ENCODE data around the gene CEP19.

The CEP19 gene

DNA sequence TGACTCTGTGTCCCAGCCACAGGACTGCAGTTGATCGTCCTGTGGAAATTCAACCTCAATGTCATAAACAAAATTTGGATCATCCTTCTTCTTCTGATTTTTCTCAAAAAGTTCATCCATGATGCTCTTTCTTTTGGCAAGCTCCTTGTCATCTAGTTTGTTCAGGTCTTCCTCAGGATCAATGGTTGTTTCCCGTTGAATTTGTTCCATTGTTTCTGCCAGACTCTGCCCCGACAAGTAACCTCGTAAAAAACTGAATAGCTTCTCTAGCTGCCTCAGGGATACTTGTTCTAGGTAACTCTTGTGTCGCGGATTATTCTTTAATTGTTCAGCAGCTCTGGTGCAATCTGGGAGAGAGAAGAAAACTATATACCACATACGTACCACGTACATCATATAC, 4.5 kb downstream of the CEP19 start:
- no peak for DNase-seq

DNA sequence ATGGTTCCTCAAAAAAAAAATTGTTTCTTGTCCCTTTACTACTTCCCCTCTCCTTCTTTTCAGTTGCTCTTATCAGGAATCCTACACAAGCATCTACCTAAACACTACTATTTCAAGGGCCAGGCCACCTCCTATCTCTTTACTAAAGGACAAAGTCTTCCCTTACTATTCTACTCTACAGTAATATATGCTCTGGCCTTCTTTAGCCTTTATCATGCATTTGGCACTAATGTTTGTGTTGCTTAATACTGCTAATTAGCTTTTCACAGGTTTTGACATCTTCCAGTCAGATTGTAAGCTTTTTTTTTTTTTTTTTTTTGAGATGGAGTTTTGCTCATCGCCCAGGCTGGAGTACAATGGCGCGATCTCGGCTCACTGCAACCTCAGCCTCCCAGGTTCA, 5.3 kb downstream of the CEP19 start:
- DNase-seq = no peak

DNA sequence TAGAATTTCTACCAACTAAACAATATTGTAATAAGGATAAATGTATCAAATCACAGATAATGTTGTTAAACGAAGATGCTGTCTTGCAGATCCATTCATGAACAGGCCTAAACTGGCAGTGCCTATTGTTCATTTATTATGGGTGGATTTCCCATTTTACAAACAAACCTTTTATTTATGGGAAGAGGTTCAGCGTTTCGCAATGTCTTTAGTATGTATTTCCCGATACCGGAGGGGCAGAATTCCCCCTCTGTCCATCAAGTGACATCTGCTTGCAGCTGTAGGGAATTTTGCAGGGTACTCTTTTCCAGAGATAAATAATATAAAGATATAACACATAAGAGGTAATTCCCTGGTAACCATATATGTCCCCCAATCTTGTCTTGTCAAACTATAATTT, 5.7 kb downstream of the CEP19 start:
- DNase-seq = no peak

DNA sequence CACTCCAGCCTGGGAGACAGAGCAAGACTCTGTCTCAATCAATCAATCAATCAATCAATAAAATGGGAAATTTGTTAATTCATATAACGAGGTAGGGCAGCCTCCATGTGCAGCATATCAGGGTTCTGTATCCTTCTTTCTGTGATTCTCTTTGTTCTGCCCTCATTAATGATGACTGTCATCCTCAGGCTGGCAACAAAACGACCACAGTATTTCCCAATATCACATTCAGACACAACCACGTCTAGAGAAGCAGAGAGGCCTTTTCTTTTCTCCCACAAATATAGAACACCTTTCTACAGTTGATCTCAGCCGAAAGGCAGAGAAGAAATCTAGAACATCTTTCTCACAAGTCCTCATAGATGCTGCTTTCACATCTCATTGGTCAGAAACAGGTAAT, 11.2 kb downstream of the CEP19 start:
- DNase-seq = no peak

DNA sequence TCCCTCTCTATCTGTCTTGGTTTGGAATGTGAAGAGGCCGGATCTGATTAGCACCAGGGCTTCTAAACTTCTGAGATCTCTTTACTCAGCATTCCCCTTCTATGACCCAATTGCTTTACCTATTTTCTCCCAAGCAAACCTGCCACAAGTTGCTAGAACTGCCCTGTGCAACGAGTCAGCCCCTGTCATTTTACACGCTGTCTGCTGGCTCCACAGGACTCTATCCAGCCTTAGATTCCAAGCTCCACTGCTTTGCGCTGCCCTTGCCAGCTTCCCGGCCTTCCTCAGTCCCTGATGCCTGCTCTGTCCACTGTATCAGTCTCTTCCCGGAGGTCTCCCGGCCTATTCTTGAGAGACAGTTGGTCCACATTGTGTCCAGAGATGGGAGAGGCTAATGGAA, 12.3 kb downstream of the CEP19 start:
- no peak for DNase-seq

DNA sequence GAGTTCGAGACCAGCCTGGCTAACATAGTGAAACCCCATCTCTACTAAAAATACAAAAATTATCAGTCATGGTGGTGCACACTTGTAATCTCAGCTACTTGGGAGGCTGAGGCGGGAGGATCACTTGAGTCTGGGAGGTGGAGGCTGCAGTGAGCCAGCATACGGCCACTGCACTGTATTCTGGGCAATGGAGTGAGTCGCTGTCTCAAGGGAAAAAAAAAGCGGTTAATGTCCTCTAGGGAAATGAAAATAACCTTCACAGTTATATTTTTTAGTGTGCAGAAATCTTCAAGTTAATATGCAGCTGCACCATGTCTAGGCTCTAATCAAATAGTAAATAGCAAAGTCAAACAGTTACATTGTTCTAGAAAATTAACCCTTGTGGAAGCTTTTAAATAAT, 14.8 kb downstream of the CEP19 start:
- DNase-seq = no peak

DNA sequence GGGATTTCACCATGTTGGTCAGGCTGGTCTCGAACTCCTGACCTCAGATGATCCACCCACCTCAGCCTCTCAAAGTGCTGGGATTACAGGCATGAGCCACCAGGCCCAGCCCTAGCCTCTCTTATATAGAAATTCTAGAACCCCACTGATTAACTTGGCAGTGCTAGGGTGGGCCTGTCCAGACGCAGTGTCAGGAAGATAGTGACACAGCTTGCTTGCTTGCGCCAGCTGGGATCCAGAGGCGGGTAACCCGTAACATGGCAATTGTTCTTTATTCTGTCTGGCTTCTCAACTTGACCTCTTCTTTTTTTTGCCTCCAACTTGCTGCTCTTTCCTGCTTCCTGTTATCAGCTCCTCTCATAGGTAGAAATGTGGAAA, 16.2 kb downstream of the CEP19 start:
- no peak for DNase-seq

DNA sequence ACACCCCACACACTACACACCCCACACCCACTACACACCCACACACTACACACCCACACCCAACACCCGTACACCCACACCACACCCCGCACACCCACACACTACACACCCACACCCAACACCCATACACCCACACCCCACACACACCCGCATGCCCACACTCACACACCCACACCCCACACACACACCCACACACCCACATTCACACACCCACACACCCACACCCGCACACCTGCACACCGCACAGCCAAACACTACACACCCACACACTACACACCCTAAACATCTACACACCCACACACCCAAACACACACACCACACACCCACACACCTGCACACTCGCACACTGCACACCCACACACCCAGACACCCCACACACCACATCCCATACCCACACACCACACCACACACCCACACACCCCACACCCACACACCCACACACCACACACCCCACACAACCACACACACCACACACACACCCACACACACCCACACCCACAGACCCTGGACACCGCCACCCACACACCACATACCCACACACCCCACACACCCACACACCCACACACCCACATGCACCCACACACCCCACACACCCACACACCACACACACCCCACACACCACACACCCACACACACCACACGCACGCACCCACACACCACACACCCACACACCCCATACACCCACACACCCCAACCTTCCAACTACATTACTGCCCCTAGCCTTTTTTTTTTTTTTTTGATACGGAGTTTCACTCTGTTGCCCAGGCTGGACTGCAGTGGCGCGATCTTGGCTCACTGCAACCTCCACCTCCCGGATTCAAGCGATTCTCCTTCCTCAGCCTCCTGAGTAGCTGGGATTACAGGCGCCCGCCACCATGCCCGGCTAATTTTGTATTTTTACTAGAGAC, 16.9 kb downstream of the CEP19 start:
- peak; percentile 71 for DNase-seq

DNA sequence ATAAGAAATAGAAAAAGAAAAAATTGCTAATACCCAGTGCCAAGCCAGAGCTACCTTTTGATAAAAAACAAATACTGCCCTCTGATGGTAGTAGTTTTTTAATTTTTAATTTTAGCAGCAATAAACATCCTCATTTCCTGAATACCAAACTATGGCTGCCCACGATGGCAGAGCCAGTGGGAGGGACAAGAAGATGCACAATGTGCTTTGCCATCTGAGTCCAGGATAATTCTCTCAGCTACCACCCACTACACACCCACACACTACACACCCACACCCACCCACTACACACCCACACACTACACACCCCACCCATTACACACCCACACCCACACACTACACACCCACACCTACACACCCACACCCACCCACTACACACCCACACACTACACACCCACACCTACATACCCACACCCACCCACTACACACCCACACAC, 17.8 kb downstream of the CEP19 start:
- peak; percentile 65 for DNase-seq

DNA sequence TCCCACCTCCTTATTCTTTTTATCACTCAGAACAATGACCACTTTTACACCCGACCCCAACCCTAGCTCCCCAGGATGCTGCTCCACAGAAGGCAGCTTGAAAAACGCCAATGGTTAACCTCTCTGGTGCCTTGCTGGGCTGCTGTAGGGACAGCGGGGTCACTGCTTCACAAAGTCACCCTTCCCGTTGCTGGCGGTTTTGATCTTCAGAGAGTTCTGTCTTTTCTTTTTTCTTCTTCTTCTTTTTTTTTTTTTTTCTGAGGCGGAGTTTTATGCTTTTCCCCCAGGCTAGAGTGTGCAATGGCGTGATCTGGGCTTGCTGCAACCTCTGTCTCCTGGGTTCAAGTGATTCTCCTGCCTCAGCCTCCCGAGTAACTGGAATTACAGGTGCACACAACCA, 20.7 kb downstream of the CEP19 start:
- no peak for DNase-seq

DNA sequence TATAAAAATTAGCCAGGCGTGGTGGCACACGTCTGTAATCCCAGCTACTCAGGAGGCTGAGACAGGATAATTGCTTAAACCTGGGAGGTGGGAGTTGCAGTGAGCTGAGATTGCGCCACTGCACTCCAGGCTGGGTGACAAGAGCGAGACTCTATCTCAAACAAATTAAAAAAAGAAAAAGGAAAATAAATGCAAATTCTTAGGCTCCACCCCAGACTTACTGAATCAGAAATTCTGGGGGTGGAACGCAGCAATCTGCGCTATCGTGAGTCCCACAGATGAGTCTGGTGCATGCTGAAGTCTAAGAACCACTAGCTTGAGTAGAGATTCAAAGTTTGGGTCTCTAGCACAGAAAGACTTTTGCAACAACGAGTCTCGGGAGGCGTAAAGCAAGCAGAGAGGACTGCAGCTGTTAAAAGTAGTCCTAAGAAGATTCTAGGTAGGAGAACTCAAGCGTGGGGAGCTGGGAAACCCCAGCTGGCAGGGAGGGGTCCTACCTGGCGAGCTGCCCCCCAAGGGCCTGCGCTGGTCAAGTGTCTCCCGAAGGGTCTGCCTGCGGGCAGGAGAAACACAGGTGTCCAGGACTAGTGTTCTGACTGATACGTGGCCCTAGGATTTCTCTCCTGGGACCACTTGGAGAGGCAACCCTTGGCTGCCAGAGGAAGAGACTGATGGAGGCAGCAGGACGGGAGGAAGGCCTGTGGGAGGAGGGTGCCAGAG, 21.9 kb downstream of the CEP19 start:
- no peak for DNase-seq

DNA sequence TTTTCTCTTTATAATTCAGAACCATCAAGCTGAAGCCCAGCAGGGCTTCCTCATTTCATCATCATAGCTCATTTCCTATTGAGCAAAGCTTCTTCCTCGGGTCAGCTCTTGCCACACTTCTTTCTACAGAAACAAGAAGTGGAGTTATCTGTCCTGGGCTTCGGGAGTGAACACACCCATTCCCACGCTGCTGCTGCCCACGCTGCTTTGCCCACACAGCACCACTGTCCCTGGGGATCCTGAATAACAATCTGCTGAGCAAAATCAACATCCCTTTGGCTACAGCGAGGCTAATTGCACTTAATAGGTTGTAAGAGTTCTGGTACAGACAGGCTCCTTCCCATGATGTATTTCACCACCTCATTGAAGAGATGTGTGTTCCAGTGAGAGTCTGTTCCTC, 23.7 kb downstream of the CEP19 start:
- no peak for DNase-seq

DNA sequence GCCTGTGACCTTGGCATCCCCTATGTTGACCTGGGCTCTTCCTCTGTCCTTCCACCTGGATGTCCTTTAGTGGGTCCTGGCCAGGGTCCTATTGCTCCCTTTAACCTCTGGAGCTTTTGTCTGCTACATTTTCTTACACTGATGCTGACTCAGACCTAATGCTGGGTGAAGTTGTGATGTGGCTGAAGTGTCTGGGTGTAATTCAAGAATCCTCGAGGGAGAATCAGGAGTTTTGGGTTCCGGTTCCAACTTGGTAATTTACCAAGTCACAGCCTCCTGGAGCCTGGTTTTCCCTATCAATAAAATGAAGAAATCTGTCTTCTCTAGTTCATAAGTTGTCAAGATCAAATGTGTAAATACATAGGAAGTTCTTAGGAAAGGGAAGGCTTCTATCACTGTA, 25.6 kb downstream of the CEP19 start:
- DNase-seq = no peak

DNA sequence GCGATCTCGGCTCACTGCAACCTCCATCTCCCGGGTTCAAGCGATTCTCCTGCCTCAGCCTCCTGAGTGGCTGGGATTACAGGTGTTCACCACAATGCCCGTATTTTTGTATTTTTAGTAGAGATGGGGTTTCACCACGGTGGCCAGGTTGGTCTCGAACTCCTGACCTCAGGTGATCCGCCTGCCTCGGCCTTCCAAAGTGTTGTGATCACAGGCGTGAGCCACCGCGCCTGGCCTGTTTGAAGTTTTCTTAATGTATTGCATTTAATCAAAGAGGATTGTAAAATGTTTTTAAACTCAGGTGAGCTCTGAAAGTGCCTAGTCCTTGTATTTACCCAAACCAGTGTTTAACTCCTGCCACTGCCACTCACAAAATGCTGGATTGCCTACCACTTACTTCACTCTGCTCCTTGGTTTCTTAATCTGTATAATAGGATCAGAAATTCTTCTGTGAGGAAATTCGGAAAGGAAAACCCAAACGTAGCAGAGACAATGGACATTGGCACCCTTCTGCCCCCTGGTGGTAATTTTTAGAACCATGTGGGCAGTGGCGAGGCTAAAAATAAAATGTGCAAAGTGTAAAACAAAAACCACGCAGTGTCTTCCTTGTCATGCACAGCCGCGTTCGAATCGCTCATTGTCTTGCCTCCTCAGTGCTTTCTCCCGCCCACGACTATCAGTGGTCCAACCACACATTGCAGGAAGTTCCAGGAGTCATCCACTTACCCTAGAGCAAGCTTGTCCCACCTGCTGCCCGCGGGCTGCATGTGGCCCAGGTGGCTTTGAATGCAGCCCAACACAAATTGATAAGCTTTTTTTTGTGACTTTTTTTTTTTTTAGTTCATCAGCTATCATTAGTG, 27.3 kb downstream of the CEP19 start:
- peak; percentile 75 for DNase-seq

DNA sequence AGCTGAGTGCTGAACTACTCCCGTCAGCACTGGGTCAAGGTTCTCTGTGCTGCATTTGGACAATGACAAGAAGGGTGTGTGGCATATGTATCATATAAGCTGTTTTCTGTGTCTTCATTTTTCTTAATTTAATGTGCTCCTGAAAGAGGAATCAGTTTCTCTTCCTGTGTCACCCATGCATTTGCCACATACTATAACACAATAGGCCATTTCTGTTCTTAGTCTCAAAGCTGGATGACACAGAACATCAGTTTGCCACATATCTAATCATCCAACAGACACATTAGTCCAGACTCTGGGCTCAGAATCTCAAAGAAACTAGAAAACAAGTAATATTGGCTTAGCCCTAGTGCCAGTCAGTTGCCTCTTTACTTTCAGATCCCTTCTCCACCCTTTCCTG, 34.1 kb downstream of the CEP19 start:
- no peak for DNase-seq

DNA sequence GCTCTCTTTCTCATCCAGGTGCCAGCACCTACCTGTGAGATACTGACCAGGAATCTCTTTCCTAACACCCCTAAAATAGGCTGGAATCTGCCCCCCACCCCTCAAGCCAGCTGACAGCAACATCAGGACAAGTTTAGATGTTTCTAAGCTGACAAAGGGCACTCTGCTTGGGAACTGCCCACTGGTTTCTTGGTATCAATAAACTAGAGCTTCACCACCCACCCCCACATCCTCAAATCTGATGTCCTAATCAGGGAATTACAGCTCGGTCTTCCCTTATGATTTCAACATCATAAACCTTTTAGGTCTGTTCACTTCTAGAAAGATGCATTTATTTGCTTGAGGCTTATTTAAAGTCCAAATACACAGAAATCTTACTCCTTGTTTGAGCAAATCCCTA, 34.7 kb downstream of the CEP19 start:
- DNase-seq = no peak

DNA sequence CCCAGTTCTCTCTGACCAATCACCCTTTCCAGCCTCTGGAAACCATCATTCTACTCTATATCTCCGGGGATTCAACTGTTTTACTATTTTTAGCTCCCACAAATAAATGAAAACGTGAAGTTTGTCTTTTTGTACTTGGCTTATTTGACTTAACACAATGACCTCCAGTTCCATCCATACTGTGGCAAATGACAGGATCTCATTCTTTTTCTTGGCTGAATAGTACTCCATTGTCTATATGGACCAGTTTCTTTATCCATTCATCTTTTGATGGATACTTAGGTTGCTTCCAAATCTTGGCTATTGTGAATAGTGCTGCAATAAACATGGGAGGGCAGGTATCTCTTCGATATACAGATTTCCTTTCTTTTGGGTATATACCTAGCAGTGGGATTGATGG, 38.4 kb downstream of the CEP19 start:
- no peak for DNase-seq

DNA sequence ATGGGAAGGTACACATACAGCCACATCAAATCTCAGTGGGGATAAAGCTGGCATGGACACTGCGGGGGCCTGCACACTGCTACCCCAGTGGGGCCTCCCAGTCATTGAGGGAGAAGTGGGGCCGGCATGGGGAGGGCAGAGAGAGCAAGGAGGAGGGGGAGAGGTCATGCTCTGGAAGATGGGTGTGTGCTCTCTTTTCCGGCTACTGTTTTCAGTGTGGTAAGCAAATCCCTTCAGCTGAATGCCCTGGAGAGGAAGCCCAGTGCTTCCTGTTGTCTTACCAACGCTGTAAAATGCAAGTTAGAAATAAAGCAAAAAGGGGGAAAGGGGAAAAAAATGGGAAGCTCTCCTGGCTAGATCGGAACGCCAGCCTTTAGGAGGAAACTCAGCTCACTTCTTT, 41.7 kb downstream of the CEP19 start:
- DNase-seq = no peak

DNA sequence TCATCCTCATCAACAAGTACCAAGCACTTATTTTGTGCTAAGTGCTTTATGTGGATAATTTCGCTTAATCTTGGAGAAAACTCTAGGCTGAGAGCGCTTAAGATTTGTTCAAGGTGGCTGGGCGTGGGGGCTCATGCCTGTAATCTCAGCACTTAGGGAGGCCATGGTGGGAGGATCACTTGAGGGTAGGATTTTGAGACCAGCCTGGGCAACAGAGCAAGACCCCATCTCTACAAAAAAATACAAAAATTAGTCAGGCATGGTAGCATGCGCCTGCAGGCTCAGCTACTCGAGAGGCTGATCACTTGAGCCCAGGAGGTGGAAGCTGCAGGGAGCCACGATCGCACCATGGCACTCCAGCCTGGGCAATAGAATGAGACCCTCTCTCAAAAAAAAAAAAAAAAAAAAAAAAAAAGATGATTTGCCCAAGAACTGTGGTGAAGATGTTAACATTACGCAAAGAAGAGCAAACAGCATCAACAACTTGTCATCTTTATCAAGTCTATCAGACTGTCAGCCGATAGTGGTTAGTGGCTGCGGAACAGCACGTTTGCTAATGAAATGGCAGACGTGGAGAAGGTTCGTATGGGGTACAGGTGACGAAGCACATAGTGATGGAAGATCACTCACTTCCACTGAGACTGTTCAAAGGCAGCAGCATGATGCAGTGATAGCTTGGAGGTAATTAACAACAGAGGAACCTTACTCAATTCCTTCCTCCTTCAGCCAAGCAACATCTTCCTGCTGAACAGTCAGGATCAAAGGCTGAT, 44.8 kb downstream of the CEP19 start:
- DNase-seq = no peak

DNA sequence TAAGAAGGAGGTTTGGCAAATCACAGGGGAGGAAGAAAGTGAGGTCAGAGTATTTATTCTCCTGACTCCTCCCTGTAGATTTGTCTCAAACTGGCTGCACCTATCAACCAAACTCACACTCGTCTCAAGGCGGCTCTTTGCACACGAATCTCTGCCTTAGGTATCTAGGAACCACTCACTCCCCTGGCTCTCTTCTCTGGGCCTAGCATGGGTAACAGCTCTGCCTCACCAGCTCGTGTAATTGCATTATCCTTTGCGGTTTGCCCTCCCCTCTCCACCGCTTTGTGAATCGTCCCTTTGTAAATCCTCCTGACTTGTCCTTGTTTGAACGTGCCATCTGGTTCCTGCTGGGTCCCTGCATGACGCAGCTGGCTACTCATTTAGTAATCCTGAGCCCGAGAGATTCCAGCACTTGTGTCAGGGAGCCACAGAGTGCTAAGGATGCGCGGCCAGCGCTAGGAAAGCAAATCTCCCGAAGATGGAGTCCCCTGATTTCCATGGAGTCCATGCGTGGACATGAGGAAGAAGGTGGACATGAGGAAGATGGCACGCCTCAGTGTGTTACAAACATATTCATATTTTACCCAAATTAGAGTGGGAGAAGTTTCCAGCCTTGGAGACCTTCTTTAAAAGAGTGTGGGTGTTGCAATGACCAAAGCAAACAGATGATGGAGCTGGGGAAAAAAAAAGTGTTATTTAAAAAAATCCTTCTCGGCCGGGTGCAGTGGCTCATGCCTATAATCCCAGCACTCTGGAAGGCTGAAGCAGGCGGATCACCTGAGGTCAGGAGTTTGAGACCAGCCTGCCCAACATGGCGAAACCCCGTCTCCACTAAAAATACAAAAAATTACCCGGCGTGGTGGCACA, 45.8 kb downstream of the CEP19 start:
- no peak for DNase-seq

DNA sequence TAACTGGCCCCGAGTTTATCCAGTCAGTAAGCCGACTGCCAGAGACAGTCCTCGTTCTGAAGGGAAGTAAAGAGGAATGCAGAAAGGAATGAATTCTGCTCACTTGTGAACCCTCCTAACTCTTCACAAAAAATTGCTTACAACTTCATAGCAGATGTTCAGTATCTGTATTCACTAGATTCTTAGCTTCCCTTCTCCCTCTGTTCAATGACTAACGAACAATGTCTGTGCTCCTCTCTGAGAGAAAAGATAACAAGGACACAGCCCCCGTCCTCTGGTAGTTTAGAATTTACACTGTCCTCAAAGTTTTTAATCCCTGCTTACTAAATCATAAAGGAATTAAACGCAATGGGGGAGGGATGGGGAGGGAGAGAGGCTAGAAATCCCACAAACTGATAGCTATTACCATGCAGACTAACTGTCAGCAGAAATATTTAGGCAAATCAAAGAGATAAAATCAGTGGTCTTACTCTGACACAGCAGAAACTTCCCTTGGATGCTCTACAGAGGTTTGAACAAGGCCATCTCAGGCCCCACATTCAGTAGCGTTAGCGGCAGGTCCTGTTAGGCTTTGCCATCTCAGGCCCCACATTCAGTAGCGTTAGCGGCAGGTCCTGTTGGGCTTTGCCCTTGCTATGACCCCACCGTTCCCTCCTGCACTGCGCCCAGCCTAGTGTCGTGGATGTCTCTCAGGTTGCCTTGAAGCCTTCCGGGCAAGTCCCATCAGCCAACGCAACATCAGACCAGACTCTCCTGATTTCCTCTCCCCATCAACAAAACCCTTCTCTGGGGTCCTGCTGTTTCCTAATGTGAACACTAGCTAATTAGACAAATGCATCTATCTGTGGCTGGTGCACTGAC, 49.1 kb downstream of the CEP19 start:
- DNase-seq = no peak

Data from activated CD8-positive, alpha-beta memory T cell treated with anti-CD3 and anti-CD28 coated beads, Interleukin-2, amount 50 U/mL, for 48 hours (primary cell).